WERI-Rb-1 (cell line): ENCODE data around the gene CIPC.
A peak's percentile ranks its signal among the peaks of the same experiment; 100 is the strongest.

Experiments used
- DNase-seq: peaks from one replicate; pipeline ENCODE4 v3.0.0-alpha.2; 2020
- H3K27ac ChIP-seq: fragments of 250-450 bp; sonication (Bioruptor Pico); 2 replicates; pipeline ENCODE4 v1.5.1; 2020; ENCODE audit warnings: mild to moderate bottlenecking, moderate library complexity
- H3K27me3 ChIP-seq: fragments of 250-450 bp; sonication (Bioruptor Pico); 2 replicates; pipeline ENCODE4 v1.5.1; 2021; ENCODE audit warnings: mild to moderate bottlenecking, low read depth, moderate library complexity; ENCODE audit not compliant: insufficient read depth, severe bottlenecking
- H3K36me3 ChIP-seq: fragments of 250-450 bp; sonication (Bioruptor Pico); 2 replicates; pipeline ENCODE4 v1.5.1; 2020; ENCODE audit warnings: mild to moderate bottlenecking, moderate library complexity
- H3K4me3 ChIP-seq: 2 replicates; pipeline ENCODE4 v1.5.1; 2011; ENCODE audit warnings: low read depth, mild to moderate bottlenecking, control low read depth, low read length
- H3K9me3 ChIP-seq: fragments of 250-450 bp; sonication (Bioruptor Pico); 2 replicates; pipeline ENCODE4 v1.5.1; 2021; ENCODE audit warnings: mild to moderate bottlenecking, moderate library complexity; ENCODE audit not compliant: severe bottlenecking
- CTCF ChIP-seq: IDR thresholded peaks from 2 replicates; pipeline ENCODE4 v1.5.1; 2011; ENCODE audit warnings: low read depth, mild to moderate bottlenecking, control low read depth, inconsistent platforms, low read length

CIPC gene

GRCh38 chr14:77102154-77102553 lies 4.1 kb downstream of the CIPC start:
- H3K9me3 ChIP-seq = no peaks in the 10 kb centered on the region
- TF ChIP-seq CTCF = no peak

DNA sequence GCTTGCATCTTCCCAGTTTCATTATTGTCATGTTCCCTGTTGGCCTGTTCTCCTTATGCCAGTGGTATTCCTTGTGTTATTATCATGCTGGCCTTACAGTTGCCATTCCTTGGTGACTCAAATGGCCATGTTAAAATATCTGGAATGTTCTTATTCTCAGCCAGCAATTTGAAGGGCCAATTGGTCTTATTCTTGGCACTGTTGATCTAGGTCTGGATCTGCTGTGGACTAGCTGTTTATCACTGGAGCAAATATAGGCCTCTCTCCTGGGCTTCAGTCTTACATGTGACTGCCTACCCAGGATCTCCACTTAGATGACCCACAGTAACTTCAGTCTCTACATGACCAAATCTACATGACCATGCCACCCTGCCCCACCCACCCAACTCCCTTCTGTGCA lies 5.4 kb downstream of the CIPC start:
- no peak for DNase-seq
- H3K36me3 ChIP-seq = peaks cover 25% of the 10 kb centered on the region
- TF ChIP-seq CTCF = no peak
- no peaks in the 10 kb centered on the region for H3K27me3 ChIP-seq
- no peaks in the 10 kb centered on the region for H3K9me3 ChIP-seq
- H3K27ac ChIP-seq = no peak overlapping the region
- no peak overlapping the region for H3K4me3 ChIP-seq

More at GRCh38 chr14:77102154-77102553, 4.1 kb downstream of the CIPC start:
- Histone ChIP-seq H3K36me3 (peaks cover 12% of the 10 kb centered on the region), H3K27me3 (no peaks in the 10 kb centered on the region), H3K27ac (no peak overlapping the region), H3K4me3 (no peak overlapping the region)
- DNase-seq = no peak

DNA sequence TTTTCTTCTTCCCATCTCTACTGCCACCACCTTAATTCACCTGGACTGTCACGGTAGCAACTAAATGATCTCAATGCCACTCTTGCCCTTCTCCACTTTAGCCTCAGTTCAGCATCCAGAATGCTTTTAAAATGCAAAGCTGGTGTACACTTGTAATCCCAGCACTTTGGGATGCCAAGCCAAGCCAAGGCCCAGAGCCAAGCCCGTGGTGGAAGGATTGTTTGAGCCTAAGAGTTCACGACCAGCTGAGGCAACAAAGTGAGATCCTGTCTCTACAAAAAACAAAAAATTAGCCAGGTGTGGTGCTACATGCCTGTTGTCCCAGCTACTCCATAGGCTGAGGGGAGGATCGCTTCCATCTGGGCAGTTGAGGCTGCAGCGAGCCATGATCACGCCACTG lies 5.9 kb downstream of the CIPC start:
- Histone ChIP-seq H3K27me3 (no peaks in the 10 kb centered on the region), H3K27ac (peak overlapping the region; percentile 74), H3K4me3 (no peak overlapping the region), H3K9me3 (no peaks in the 10 kb centered on the region), H3K36me3 (peaks cover 30% of the 10 kb centered on the region)
- no peak for DNase-seq
- no peak for TF ChIP-seq CTCF

- Histone ChIP-seq H3K36me3 (peaks cover 34% of the 10 kb centered on the region), H3K27ac (peak overlapping the region; percentile 74), H3K27me3 (no peaks in the 10 kb centered on the region), H3K4me3 (no peak overlapping the region), H3K9me3 (no peaks in the 10 kb centered on the region)
- no peak for TF ChIP-seq CTCF
- DNase-seq = no peak
Observed at GRCh38 chr14:77104393-77104792, 6.3 kb downstream of the CIPC start.

- Histone ChIP-seq H3K4me3 (no peak overlapping the region), H3K27ac (peak overlapping the region; percentile 74), H3K36me3 (peaks cover 41% of the 10 kb centered on the region), H3K9me3 (no peaks in the 10 kb centered on the region), H3K27me3 (no peaks in the 10 kb centered on the region)
- TF ChIP-seq CTCF = no peak
- no peak for DNase-seq
Observed at GRCh38 chr14:77105145-77105939, 7.3 kb downstream of the CIPC start.

- Histone ChIP-seq H3K4me3 (no peak overlapping the region), H3K36me3 (peaks cover 47% of the 10 kb centered on the region), H3K9me3 (no peaks in the 10 kb centered on the region), H3K27me3 (no peaks in the 10 kb centered on the region), H3K27ac (peak overlapping the region; percentile 74)
- TF ChIP-seq CTCF = no peak
- DNase-seq = peak; percentile 56
Observed at GRCh38 chr14:77106666-77107065, 8.6 kb downstream of the CIPC start.
